Transverse colon (tissue), 4 donors: Measurements from ENCODE around the gene AJUBA. TPM values are rescaled to one million over a fixed set of nuclear protein-coding genes. Genes with fewer than 3 reads are reported as not detected.
A peak's percentile ranks its signal among the peaks of the same experiment; 100 is the strongest.

Source experiments
- DNase-seq: peaks from one replicate; pipeline ENCODE4 v3.0.0-alpha.2; 2019
- H3K27ac ChIP-seq, 4 donors: fragments of 200-600 bp; sonication (generic); 2 replicates each; pipeline ENCODE4 v1.5.1; 2016 to 2018; ENCODE audit warnings: inconsistent platforms in 4 of 4
- H3K27me3 ChIP-seq: fragments of 200-600 bp; sonication (generic); 2 replicates; pipeline ENCODE4 v1.5.1; 2017; ENCODE audit warnings: inconsistent platforms
- H3K36me3 ChIP-seq, 4 donors: fragments of 200-600 bp; sonication (generic); 2 replicates each; pipeline ENCODE4 v1.5.1; 2017 to 2019; ENCODE audit warnings: inconsistent platforms in 4 of 4
- H3K4me1 ChIP-seq, 4 donors: fragments of 200-600 bp; sonication (generic); 2 replicates each; pipeline ENCODE4 v1.5.1; 2017 to 2020; ENCODE audit warnings: inconsistent platforms in 4 of 4
- H3K4me3 ChIP-seq, 4 donors: fragments of 200-600 bp; sonication (generic); 1 replicate in 1 of 4; 2 replicates in 3 of 4; pipeline versions ENCODE4 v1.5.1 to v1.6.1; 2017 to 2019; ENCODE audit warnings: inconsistent platforms in 4 of 4
- H3K9me3 ChIP-seq, 2 donors: fragments of 200-600 bp; sonication (generic); 2 replicates each; pipeline ENCODE4 v1.5.1; 2017 to 2019; ENCODE audit warnings: inconsistent platforms in 2 of 2
- CTCF ChIP-seq, 5 experiments: fragments of 200-600 bp in 3 of 5; fragments of 450-650 bp in 2 of 5; sonication (generic) in 3 of 5; IDR thresholded peaks; 1 replicate in 2 of 5; 2 replicates in 3 of 5; pipeline ENCODE4 v1.5.1; 2016 to 2017; ENCODE audit warnings: antibody characterized with exemption in 5 of 5, inconsistent platforms in 3 of 5, mild to moderate bottlenecking in 2 of 5, moderate library complexity in 1 of 5
- EP300 ChIP-seq: sonication (generic); formaldehyde crosslinking; IDR thresholded peaks from one replicate; pipeline ENCODE4 v1.6.1; 2017; ENCODE audit warnings: antibody characterized with exemption, low read depth
- POLR2A ChIP-seq: fragments of 450-650 bp; IDR thresholded peaks from one replicate; pipeline ENCODE4 v1.6.1; 2016; ENCODE audit warnings: antibody characterized with exemption, mild to moderate bottlenecking, moderate library complexity
- POLR2AphosphoS5 ChIP-seq, 3 donors: sonication (generic); formaldehyde crosslinking; IDR thresholded peaks; one replicate each; pipeline ENCODE4 v1.6.1; 2016; ENCODE audit warnings: antibody characterized with exemption in 3 of 3
- WGBS, 2 donors: methylation state at CpG; one replicate each; pipeline ENCODE4 v1.1.5; 2018; ENCODE audit warnings: low coverage in 1 of 2; 5-methylcytosine and 5-hydroxymethylcytosine counted together
- in situ Hi-C, 4 donors: fragments of 200-750 bp; cut with MboI; loops; one replicate each; pipeline versions ENCODE4 v1.15.0 to v1.15.1; 2017; ENCODE audit warnings: low sequenced_read_pairs in 3 of 4, low pct_ligation_motif_present in 1 of 4, low pct_unique_long_range_greater_than_20kb in 1 of 4
- intact Hi-C: fragments of 100-400 bp; cut with DNase I; formaldehyde crosslinking; loops from one replicate; pipeline ENCODE4 v1.15.1; 2023; ENCODE audit warnings: low total_unique reads
- total RNA-seq, 4 donors: library from RNA; depleted of rRNA; stranded (reverse); fragments of >200 nt; gene quantifications; one replicate each; pipeline ENCODE4 v1.1.0, GENCODE V29; 2016

The AJUBA gene
- total RNA-seq: 1 to 10 TPM in 3 of 4 donors, not detected in 1; 1.8 to 5.2 (median 3.7) TPM

GRCh38 chr14:22982477-22983245 is at the start of gene AJUBA:
TSS of gene AJUBA (minus strand) at chr14:22982551. CDS start at chr14:22982266, 285 bp downstream.
- in situ Hi-C loops: loop anchor here in 1 of 4 donors (10.0 kb wide), 1 partner anchor 82 kb away; no protein-coding TSS in a partner anchor
- Histone ChIP-seq H3K36me3 (no peaks in the 10 kb centered on the region), H3K27me3 (peaks cover 17% of the 10 kb centered on the region), H3K27ac (peak within 1 kb of the TSS; percentile 66 to 86 (median 77)), H3K4me3 (peak within 1 kb of the TSS; percentile 44 to 67 (median 56)), H3K4me1 (peaks cover 6 to 54% (median 31%) of the 10 kb centered on the region in 4 donors), H3K9me3 (no peaks in the 10 kb centered on the region)
- 2% methylated on average over 16 to 41 of the region's 48 CpGs for WGBS, 2 donors
- DNase-seq: peak; percentile 86
- TF ChIP-seq POLR2A (peak; percentile 26), POLR2AphosphoS5 (IDR thresholded peaks at IDR 0.05) (peak in 2 of 3 donors; percentile 7 to 38), CTCF (IDR thresholded peaks at IDR 0.05) (no peak), EP300 (no peak)
- intact Hi-C loops: no loop called here

GRCh38 chr14:23030936-23031335 is 48.6 kb upstream of the AJUBA start:
- in situ Hi-C loops (no loop called here), intact Hi-C loops (no loop called here)
- Histone ChIP-seq H3K36me3 (peaks cover 0 to 55% (median 17%) of the 10 kb centered on the region in 4 donors), H3K27me3 (no peaks in the 10 kb centered on the region), H3K27ac (no peak overlapping the region), H3K4me3 (no peak overlapping the region), H3K9me3 (no peaks in the 10 kb centered on the region), H3K4me1 (peaks cover 8 to 30% (median 11%) of the 10 kb centered on the region in 4 donors)
- no peak for DNase-seq
- 97 to 100% methylated on average over 4 of the region's 4 CpGs for WGBS, 2 donors
- TF ChIP-seq EP300 (no peak), CTCF (IDR thresholded peaks at IDR 0.05) (no peak), POLR2AphosphoS5 (IDR thresholded peaks at IDR 0.05) (no peak), POLR2A (no peak)

- WGBS, 2 donors: 65 to 75% methylated on average over 2 of the region's 2 CpGs
- in situ Hi-C loops (no loop called here), intact Hi-C loops (no loop called here)
- Histone ChIP-seq H3K36me3 (peaks cover 0 to 61% (median 18%) of the 10 kb centered on the region in 4 donors), H3K27me3 (no peaks in the 10 kb centered on the region), H3K9me3 (no peaks in the 10 kb centered on the region), H3K4me3 (no peak overlapping the region), H3K27ac (no peak overlapping the region), H3K4me1 (peaks cover 6 to 27% (median 6%) of the 10 kb centered on the region in 4 donors)
- TF ChIP-seq EP300 (no peak), POLR2A (no peak)
- DNase-seq: no peak
These were observed 46.4 kb upstream of the AJUBA start for GRCh38 chr14:23028799-23029198.

- no peaks in the 10 kb centered on the region for H3K9me3 ChIP-seq
- H3K27ac ChIP-seq: no peak overlapping the region
- peaks cover 0 to 14% (median 0%) of the 10 kb centered on the region in 4 donors for H3K4me1 ChIP-seq
- no peak for DNase-seq
- in situ Hi-C loops: no loop called here
- peaks cover 0 to 34% (median 8%) of the 10 kb centered on the region in 4 donors for H3K36me3 ChIP-seq
- WGBS, 2 donors: 79 to 82% methylated on average over 4 of the region's 4 CpGs
- intact Hi-C loops: no loop called here
- TF ChIP-seq POLR2A: no peak
- TF ChIP-seq CTCF (IDR thresholded peaks at IDR 0.05): no peak
- TF ChIP-seq POLR2AphosphoS5 (IDR thresholded peaks at IDR 0.05): no peak
- no peaks in the 10 kb centered on the region for H3K27me3 ChIP-seq
- H3K4me3 ChIP-seq: no peak overlapping the region
These were observed 42.9 kb upstream of the AJUBA start for GRCh38 chr14:23025151-23025814.
